IPS-18a (cell line): ENCODE results near the gene PCSK2.

Source experiments
- H3K27ac ChIP-seq: one replicate; pipeline ENCODE4 v1.5.1; 2013; ENCODE audit warnings: low read length
- H3K27me3 ChIP-seq: one replicate; pipeline ENCODE4 v1.6.1; 2013; ENCODE audit warnings: mild to moderate bottlenecking, low read length; ENCODE audit not compliant: control insufficient read depth, insufficient read depth
- H3K36me3 ChIP-seq: one replicate; pipeline ENCODE4 v1.6.1; 2013; ENCODE audit warnings: low read depth, low read length; ENCODE audit not compliant: control insufficient read depth
- H3K4me1 ChIP-seq: one replicate; pipeline ENCODE4 v1.6.1; 2013; ENCODE audit warnings: low read depth, low read length; ENCODE audit not compliant: control insufficient read depth
- H3K4me3 ChIP-seq: one replicate; pipeline ENCODE4 v1.5.1; 2013; ENCODE audit warnings: low read length
- H3K9ac ChIP-seq: one replicate; pipeline ENCODE4 v1.6.1; 2013; ENCODE audit warnings: mild to moderate bottlenecking, low read length, moderate library complexity
- H3K9me3 ChIP-seq: one replicate; pipeline ENCODE4 v1.6.1; 2013; ENCODE audit warnings: low read depth, low read length; ENCODE audit not compliant: control insufficient read depth

The PCSK2 gene

DNA sequence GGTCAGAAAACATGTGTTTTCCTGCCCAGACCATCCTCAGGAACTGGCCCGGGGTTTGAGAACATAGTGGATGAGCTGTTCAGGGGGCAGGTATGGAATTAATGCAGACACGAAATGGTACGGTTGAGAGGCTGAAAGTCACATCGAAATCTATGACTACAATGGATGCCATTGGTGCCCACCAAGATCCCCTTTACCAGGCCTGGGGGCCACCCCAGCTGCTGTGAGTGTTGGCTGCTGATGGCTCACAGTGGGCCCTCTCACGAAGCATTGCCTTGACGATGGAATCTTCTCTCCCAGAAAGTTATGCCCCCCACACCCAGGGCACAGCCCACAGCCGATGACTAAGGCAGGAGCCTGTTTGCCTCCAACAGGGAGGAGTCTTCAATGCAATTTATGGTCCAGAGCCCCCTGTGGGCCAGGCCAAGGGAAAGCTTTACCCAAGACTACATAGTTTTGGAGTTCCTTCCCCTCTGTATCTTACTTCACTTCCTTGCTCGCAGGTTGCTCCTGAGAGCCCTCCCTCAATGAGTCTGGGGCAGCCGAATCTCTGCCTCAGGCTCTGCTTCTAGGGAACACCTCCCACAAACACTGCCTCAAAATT, 211.7 kb downstream of the PCSK2 start:
- Histone ChIP-seq H3K4me3 (no peak overlapping the region), H3K9ac (no peak overlapping the region), H3K36me3 (no peaks in the 10 kb centered on the region), H3K27ac (no peak overlapping the region), H3K4me1 (no peaks in the 10 kb centered on the region), H3K9me3 (no peaks in the 10 kb centered on the region), H3K27me3 (no peaks in the 10 kb centered on the region)

DNA sequence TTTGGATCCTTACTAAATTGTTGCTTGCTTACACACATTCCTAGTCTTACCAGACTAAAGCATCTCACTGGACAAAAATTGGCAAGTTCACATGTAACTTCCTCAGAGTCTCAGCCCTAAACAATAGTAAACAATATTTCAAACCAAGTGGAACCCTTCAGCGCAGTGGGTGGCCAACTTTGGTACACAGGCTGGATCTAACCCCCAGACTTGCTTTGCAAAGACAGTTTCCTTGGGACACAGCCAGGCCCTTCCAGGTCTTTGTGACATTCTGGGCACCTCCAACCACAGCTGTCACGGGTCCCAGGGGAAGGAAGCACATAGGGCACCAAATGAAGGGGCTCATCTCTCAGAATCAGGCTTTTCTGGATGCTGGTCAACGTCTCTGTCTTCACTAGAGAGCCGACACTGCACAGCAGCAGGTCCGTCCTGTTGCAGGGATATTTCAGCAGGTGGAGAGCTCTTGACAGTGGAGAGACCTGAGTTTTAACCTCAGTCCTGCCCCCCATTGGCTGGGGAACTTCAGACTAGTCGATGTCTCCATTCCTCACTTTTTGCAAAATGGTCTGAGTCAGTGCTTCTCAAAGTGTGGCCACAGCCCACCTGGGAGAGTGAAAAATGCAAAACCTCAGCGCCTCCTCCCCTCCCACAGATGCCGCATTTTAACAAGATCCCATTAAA, 212.9 kb downstream of the PCSK2 start:
- H3K36me3 ChIP-seq, result no peaks in the 10 kb centered on the region
- H3K27me3 ChIP-seq, result no peaks in the 10 kb centered on the region
- no peaks in the 10 kb centered on the region for H3K4me1 ChIP-seq
- no peaks in the 10 kb centered on the region for H3K9me3 ChIP-seq
- H3K27ac ChIP-seq, result no peak overlapping the region
- no peak overlapping the region for H3K4me3 ChIP-seq
- H3K9ac ChIP-seq, result no peak overlapping the region

DNA sequence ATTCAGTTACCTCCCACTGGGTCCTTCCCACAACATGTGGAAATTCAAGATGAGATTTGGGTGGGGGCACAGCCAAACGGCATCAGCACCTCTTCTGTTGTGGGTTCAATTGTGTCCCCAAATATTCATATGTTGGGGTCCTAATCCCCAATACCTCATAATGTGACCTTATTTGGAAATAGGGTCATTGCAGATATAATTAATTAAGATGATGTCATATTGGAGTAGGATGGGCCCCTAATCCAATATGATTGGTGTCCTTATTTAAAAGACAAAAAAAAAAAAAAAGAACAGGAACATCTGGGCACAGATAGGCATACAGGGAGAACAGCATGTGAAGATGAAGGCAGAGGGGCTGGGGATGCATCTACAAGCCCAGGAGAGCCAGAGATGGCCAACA, 214.9 kb downstream of the PCSK2 start:
- no peaks in the 10 kb centered on the region for H3K27me3 ChIP-seq
- no peaks in the 10 kb centered on the region for H3K9me3 ChIP-seq
- H3K4me1 ChIP-seq, result no peaks in the 10 kb centered on the region
- H3K9ac ChIP-seq, result no peak overlapping the region
- no peaks in the 10 kb centered on the region for H3K36me3 ChIP-seq
- no peak overlapping the region for H3K4me3 ChIP-seq
- H3K27ac ChIP-seq, result no peak overlapping the region

DNA sequence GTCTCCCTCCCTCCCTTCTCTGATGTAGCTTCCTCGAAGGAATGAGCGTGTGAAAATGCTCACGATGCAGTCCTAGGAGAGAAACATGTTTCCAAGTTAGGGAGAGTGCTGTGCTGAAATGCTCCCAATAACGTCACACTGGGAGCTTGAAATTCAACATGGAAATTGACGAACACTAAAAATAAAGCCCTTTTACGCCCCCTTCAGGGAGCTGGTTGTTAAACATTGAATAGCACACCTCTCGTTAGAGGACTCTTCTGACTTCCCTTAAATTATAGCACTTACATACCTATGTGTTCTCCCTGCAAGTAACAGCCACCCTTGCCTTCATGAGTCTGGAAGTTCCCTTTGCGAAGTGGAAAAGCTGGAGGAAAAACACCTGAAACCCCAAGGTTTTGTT, 215.7 kb downstream of the PCSK2 start:
- Histone ChIP-seq H3K9me3 (no peaks in the 10 kb centered on the region), H3K36me3 (no peaks in the 10 kb centered on the region), H3K27ac (no peak overlapping the region), H3K4me1 (no peaks in the 10 kb centered on the region), H3K9ac (no peak overlapping the region), H3K27me3 (no peaks in the 10 kb centered on the region), H3K4me3 (no peak overlapping the region)

DNA sequence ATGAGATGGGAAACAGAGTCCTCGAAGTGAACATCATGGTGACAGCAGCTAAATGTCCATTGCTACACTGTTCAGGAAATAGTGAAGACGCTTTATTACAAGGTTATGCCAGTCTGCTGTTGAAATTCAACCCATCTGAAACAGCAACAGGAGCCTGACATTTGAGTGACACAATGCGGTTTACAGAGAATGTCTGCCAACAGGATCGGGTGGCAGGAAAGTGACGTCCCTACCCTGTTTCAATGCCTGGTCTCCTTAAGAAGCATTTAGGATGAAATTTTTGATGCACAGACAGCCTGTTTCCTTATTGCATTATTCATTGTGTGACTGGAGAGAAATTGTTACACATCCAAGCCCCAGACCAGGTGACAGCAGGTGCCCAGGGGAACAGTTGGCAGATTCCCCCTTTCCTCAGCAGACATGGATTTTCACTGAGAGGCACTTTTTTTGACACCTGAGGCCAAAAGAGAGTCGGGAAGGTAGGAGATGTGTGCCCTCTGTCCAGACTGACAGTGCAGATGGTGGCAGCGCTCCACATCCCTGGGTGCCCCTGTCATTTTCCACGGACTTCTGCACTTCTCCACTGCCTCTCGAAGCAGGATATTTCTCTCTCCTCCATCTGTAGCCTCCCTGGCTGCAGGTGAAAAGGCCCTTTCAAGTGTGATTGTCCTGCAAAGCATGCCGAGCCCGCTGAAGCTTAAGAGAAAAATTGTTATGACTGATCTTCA, 216.5 kb downstream of the PCSK2 start:
- no peaks in the 10 kb centered on the region for H3K4me1 ChIP-seq
- no peaks in the 10 kb centered on the region for H3K36me3 ChIP-seq

DNA sequence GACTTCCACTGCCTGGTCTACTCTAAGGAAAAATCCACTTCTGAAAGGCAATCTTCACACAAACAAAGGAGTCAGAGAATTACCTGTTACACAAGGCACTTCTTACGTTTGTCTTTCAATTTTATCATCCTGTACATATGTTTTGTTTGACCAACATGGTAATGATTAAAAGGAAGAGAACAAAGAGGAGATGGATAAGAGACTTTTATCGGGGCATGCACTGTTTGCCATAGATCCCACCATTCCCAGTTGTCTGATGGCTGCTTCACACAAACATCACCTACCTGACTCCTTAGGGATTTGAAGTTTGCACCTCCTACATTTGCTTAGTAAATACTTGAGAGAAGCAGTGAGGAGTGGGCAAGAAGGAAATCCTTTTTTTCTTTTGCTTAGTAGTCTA, 217.3 kb downstream of the PCSK2 start:
- H3K36me3 ChIP-seq, result no peaks in the 10 kb centered on the region
- no peaks in the 10 kb centered on the region for H3K9me3 ChIP-seq
- no peak overlapping the region for H3K4me3 ChIP-seq
- H3K27me3 ChIP-seq, result no peaks in the 10 kb centered on the region
- H3K4me1 ChIP-seq, result no peaks in the 10 kb centered on the region
- H3K27ac ChIP-seq, result no peak overlapping the region
- no peak overlapping the region for H3K9ac ChIP-seq

More for the DNA sequence above, 216.5 kb downstream of the PCSK2 start:
- H3K9ac ChIP-seq, result no peak overlapping the region
- H3K27ac ChIP-seq, result no peak overlapping the region
- no peaks in the 10 kb centered on the region for H3K9me3 ChIP-seq
- no peaks in the 10 kb centered on the region for H3K27me3 ChIP-seq
- no peak overlapping the region for H3K4me3 ChIP-seq

DNA sequence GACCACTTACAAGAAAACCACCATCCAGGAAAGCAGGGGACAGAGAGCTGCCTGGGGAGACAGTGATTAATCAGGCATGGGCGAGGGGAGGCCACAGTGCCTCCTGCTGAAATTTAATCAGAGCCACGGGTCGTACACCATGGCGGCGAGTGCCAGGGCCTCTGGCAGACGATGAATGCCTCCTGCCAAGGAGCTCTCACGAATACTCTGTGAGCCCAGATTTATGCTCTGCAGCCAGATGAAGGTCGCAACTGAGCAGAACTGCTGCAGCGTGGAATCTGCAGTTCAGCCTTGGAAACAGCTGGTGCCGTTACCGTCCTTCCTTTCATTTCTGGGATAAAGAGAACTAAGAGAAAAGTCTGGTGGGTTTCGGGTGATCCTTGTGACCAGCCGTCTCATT, 218.7 kb downstream of the PCSK2 start:
- H3K4me3 ChIP-seq, result no peak overlapping the region
- no peaks in the 10 kb centered on the region for H3K27me3 ChIP-seq
- no peaks in the 10 kb centered on the region for H3K4me1 ChIP-seq
- H3K9me3 ChIP-seq, result no peaks in the 10 kb centered on the region
- H3K9ac ChIP-seq, result no peak overlapping the region
- no peak overlapping the region for H3K27ac ChIP-seq
- H3K36me3 ChIP-seq, result no peaks in the 10 kb centered on the region

DNA sequence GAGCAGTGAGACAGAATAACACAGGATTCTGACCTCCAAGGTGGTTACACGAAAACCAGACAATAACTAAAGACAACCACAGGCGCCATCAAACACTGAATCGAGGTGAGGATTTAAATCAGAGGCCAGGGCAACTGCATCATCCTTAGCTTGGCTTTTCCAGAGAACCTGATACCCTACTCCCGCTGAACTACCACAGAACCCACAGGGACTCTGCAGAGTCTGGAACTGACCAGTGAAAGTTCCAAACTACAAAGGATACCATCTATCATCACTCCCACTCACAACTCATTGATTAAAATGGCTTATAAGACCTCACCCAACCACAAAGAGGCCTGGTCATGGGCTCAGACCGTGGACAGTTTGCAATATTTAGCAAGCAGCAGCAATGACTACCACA, 219.3 kb downstream of the PCSK2 start:
- no peaks in the 10 kb centered on the region for H3K9me3 ChIP-seq
- H3K4me1 ChIP-seq, result no peaks in the 10 kb centered on the region
- no peak overlapping the region for H3K27ac ChIP-seq
- no peak overlapping the region for H3K9ac ChIP-seq
- H3K36me3 ChIP-seq, result no peaks in the 10 kb centered on the region
- H3K4me3 ChIP-seq, result no peak overlapping the region
- no peaks in the 10 kb centered on the region for H3K27me3 ChIP-seq

DNA sequence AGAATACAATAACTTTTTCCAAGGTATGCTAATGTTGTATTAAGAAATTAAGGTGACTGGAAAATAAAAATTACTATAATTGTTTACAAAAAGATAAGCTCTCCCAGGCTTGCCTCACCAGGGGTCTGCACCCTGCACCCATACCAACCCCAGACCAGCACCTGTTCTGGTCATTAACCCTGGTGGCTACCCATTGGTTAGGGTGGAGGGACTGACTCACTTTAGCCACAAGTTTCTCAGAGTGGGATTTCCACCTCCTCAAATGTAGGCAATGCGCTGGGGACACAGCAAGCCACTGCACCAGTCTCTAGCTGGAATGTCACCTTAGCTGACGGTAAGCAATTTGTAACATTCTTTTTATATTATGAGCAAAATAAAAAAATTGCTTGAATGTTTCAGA, 221.2 kb downstream of the PCSK2 start:
- no peaks in the 10 kb centered on the region for H3K36me3 ChIP-seq
- no peak overlapping the region for H3K27ac ChIP-seq
- no peak overlapping the region for H3K9ac ChIP-seq
- H3K27me3 ChIP-seq, result no peaks in the 10 kb centered on the region
- no peaks in the 10 kb centered on the region for H3K9me3 ChIP-seq
- H3K4me1 ChIP-seq, result no peaks in the 10 kb centered on the region
- no peak overlapping the region for H3K4me3 ChIP-seq

DNA sequence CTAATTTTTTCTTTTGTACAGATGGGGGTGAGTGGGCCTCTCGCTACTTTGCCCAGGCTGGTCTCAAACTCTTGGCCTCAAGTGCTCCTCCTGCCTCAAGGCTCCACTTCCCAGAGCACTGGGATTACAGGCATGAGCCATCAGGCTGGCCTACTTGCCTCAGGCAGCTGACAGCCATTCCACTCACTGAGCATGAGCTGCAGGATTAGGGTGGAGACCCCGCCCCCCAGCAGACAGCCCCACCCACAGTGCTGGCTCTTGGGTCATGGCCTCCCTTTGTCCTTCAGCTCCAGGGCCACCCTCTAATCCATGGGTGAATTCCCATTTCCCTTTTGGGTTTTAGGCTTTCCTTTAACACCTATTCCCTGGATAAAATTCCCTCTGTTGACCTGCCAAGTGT, 222.2 kb downstream of the PCSK2 start:
- Histone ChIP-seq H3K9me3 (no peaks in the 10 kb centered on the region), H3K4me1 (no peaks in the 10 kb centered on the region), H3K27me3 (no peaks in the 10 kb centered on the region), H3K27ac (no peak overlapping the region), H3K9ac (no peak overlapping the region), H3K4me3 (no peak overlapping the region), H3K36me3 (no peaks in the 10 kb centered on the region)

DNA sequence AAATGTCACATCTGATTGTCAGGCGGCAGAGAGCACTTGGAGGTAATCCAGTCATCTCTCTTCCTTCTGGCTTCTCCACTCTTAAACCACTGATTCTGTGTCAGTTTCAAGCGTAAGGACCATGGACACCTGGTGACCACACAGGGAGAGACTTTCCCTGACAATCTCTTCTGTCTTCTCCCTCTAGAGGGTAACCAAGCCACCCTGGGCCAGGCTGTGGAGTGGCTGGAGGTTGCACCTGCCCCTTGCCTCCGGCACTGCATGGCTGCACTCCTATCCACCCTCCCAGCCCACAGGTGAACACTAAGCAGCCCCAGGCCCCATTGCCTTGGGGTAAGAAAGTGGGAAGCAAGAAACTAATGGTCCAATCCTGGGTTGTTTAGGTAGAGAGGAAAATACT, 225.6 kb downstream of the PCSK2 start:
- no peaks in the 10 kb centered on the region for H3K27me3 ChIP-seq
- H3K27ac ChIP-seq, result no peak overlapping the region
- H3K4me1 ChIP-seq, result no peaks in the 10 kb centered on the region
- no peaks in the 10 kb centered on the region for H3K36me3 ChIP-seq
- no peak overlapping the region for H3K4me3 ChIP-seq
- no peaks in the 10 kb centered on the region for H3K9me3 ChIP-seq
- no peak overlapping the region for H3K9ac ChIP-seq

DNA sequence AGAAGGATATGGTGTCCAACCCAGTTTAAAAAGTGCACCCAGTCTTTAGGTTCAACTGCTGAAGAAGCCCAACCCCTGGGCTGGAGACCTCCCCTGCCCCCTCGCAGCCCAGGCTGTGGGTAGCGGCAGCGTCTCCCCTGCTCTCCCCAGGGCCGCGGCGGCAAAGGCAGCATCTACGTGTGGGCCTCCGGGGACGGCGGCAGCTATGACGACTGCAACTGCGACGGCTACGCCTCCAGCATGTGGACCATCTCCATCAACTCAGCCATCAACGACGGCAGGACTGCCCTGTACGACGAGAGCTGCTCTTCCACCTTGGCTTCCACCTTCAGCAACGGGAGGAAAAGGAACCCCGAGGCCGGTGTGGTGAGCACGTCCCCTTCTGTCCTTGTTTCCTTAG, 226.8 kb downstream of the PCSK2 start:
- Histone ChIP-seq H3K27me3 (no peaks in the 10 kb centered on the region), H3K36me3 (no peaks in the 10 kb centered on the region), H3K4me3 (no peak overlapping the region)

More for the DNA sequence above, 226.8 kb downstream of the PCSK2 start:
- Histone ChIP-seq H3K27ac (no peak overlapping the region), H3K9me3 (no peaks in the 10 kb centered on the region), H3K9ac (no peak overlapping the region), H3K4me1 (no peaks in the 10 kb centered on the region)
